NCI-H1694 treated with DMSO at 0.1 percent for 48 hours (cell line): ENCODE results near the gene SUGCT.

Experiments used
- DNase-seq: peaks from one replicate; lab custom pipeline; 2025; lab: John Stamatoyannopoulos, UW

Gene SUGCT

GRCh38 chr7:40682696-40683095 is 547.9 kb downstream of the SUGCT start:
- DNase-seq, result no peak

- DNase-seq, result no peak
Measured at GRCh38 chr7:40694026-40694809, 559.4 kb downstream of the SUGCT start.

- no peak for DNase-seq
Measured at GRCh38 chr7:40694991-40695390, 560.2 kb downstream of the SUGCT start.

- DNase-seq, result no peak
Measured at GRCh38 chr7:40697653-40698052, 562.8 kb downstream of the SUGCT start.

GRCh38 chr7:40698214-40698920 is 563.6 kb downstream of the SUGCT start:
- DNase-seq, result no peak

GRCh38 chr7:40698921-40699260 is 564.1 kb downstream of the SUGCT start:
- no peak for DNase-seq

- no peak for DNase-seq
Measured at GRCh38 chr7:40700653-40701421, 566.0 kb downstream of the SUGCT start.

GRCh38 chr7:40701836-40702551 is 567.2 kb downstream of the SUGCT start:
- DNase-seq, result no peak

GRCh38 chr7:40704172-40704571 is 569.4 kb downstream of the SUGCT start:
- no peak for DNase-seq

GRCh38 chr7:40706829-40707228 is 572.0 kb downstream of the SUGCT start:
- no peak for DNase-seq

- no peak for DNase-seq
Measured at GRCh38 chr7:40709062-40709964, 574.5 kb downstream of the SUGCT start.

GRCh38 chr7:40711706-40712105 is 576.9 kb downstream of the SUGCT start:
- DNase-seq, result no peak

GRCh38 chr7:40714363-40715052 is 579.7 kb downstream of the SUGCT start:
- DNase-seq, result no peak

- DNase-seq, result no peak
Measured at GRCh38 chr7:40715053-40715430, 580.2 kb downstream of the SUGCT start.

- no peak for DNase-seq
Measured at GRCh38 chr7:40716052-40716451, 581.2 kb downstream of the SUGCT start.

- no peak for DNase-seq
Measured at GRCh38 chr7:40717242-40717641, 582.4 kb downstream of the SUGCT start.

GRCh38 chr7:40720416-40720815 is 585.6 kb downstream of the SUGCT start:
- no peak for DNase-seq

GRCh38 chr7:40721342-40721949 is 586.6 kb downstream of the SUGCT start:
- DNase-seq, result no peak

- no peak for DNase-seq
Measured at GRCh38 chr7:40722242-40722641, 587.4 kb downstream of the SUGCT start.

- DNase-seq, result no peak
Measured at GRCh38 chr7:40723829-40724228, 589.0 kb downstream of the SUGCT start.
